Activated CD8-positive, alpha-beta T cell treated with anti-CD3 and anti-CD28 coated beads for 36 hours (primary cell): ENCODE results near the gene ETFBKMT. TPM values are rescaled to one million over a fixed set of nuclear protein-coding genes. Genes with fewer than 3 reads are reported as not detected.

Experiments
- ATAC-seq: fragments of 200-7000 bp; cut with Tn5 transposase; one replicate; pipeline ENCODE4 v1.10.0; 2021; ENCODE audit warnings: mild to moderate bottlenecking, moderate library complexity
- CTCF ChIA-PET: fragments of 350-600 bp; sonication (Branson Sonifier 250); formaldehyde crosslinking; loops from one replicate; lab custom pipeline; 2021; ENCODE audit warnings: antibody characterized with exemption; lab: Charles Lee
- POLR2A ChIA-PET: fragments of 350-600 bp; sonication (Branson Sonifier 250); formaldehyde crosslinking; loops from one replicate; lab custom pipeline; 2021; ENCODE audit warnings: antibody characterized with exemption; lab: Charles Lee
- DNase-seq: peaks from one replicate; pipeline ENCODE4 v3.0.0-alpha.2; 2020
- H3K27ac Mint-ChIP-seq: one replicate; pipeline ENCODE4 v1.8.0; 2021; ENCODE audit warnings: mild to moderate bottlenecking, mixed read lengths
- H3K27me3 Mint-ChIP-seq: one replicate; pipeline ENCODE4 v1.8.0; 2021; ENCODE audit warnings: mixed read lengths
- H3K36me3 Mint-ChIP-seq: one replicate; pipeline ENCODE4 v1.8.0; 2021; ENCODE audit warnings: low read depth, mixed read lengths
- H3K4me1 Mint-ChIP-seq: one replicate; pipeline ENCODE4 v1.8.0; 2021; ENCODE audit warnings: low read depth, mixed read lengths
- H3K4me3 Mint-ChIP-seq: one replicate; pipeline ENCODE4 v1.8.0; 2021; ENCODE audit warnings: mild to moderate bottlenecking, moderate library complexity, mixed read lengths
- H3K9me3 Mint-ChIP-seq: one replicate; pipeline ENCODE4 v1.8.0; 2021; ENCODE audit warnings: mixed read lengths
- intact Hi-C: fragments of 100-400 bp; cut with micrococcal nuclease; formaldehyde crosslinking; loops from one replicate; pipeline ENCODE4 v1.10.0; 2022
- total RNA-seq, 2 experiments: library from RNA; stranded (reverse); gene quantifications; one replicate each; pipeline ENCODE4 v1.2.3, GENCODE V29; 2021
- TF ChIP-seq, protein P1 (sequence below): fragments of 200-600 bp; IDR thresholded peaks from one replicate; pipeline ENCODE4 v1.8.0; 2022; ENCODE audit warnings: antibody characterized with exemption, mild to moderate bottlenecking

Gene ETFBKMT
- total RNA-seq, 2 experiments from 2014 or later, result 0.99 to 1.1 TPM

GRCh38 chr12:31644536-31644935 is 15.0 kb upstream of the ETFBKMT start:
- DNase-seq (no peak), ATAC-seq (no peak)
- Mint-ChIP-seq H3K4me3 (no peak overlapping the region), H3K4me1 (no peaks in the 10 kb centered on the region), H3K27ac (no peak overlapping the region), H3K36me3 (no peaks in the 10 kb centered on the region), H3K9me3 (no peaks in the 10 kb centered on the region), H3K27me3 (no peaks in the 10 kb centered on the region)
- ChIA-PET CTCF (interaction anchor here (1.0 to 1.5 kb wide), 2 partner anchors 241 to 373 kb away, joined by 3 to 4 read pairs; no protein-coding TSS in a partner anchor), POLR2A (no interaction called here)
- intact Hi-C loops, result no loop called here
- TF ChIP-seq, protein P1, sequence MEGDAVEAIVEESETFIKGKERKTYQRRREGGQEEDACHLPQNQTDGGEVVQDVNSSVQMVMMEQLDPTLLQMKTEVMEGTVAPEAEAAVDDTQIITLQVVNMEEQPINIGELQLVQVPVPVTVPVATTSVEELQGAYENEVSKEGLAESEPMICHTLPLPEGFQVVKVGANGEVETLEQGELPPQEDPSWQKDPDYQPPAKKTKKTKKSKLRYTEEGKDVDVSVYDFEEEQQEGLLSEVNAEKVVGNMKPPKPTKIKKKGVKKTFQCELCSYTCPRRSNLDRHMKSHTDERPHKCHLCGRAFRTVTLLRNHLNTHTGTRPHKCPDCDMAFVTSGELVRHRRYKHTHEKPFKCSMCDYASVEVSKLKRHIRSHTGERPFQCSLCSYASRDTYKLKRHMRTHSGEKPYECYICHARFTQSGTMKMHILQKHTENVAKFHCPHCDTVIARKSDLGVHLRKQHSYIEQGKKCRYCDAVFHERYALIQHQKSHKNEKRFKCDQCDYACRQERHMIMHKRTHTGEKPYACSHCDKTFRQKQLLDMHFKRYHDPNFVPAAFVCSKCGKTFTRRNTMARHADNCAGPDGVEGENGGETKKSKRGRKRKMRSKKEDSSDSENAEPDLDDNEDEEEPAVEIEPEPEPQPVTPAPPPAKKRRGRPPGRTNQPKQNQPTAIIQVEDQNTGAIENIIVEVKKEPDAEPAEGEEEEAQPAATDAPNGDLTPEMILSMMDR, result no peak

- DNase-seq (no peak), ATAC-seq (no peak)
- CTCF ChIA-PET, result interaction anchor here (1.5 kb wide), 1 partner anchor 374 kb away, joined by 3 read pairs; no protein-coding TSS in a partner anchor
- POLR2A ChIA-PET, result no interaction called here
- H3K36me3 Mint-ChIP-seq, result no peaks in the 10 kb centered on the region
- H3K27ac Mint-ChIP-seq, result no peak overlapping the region
- intact Hi-C loops, result no loop called here
- TF ChIP-seq, protein P1, result no peak
- H3K4me3 Mint-ChIP-seq, result no peak overlapping the region
- H3K4me1 Mint-ChIP-seq, result no peaks in the 10 kb centered on the region
- H3K9me3 Mint-ChIP-seq, result no peaks in the 10 kb centered on the region
- H3K27me3 Mint-ChIP-seq, result no peaks in the 10 kb centered on the region
Observed at GRCh38 chr12:31645924-31646323, 13.6 kb upstream of the ETFBKMT start.

DNA sequence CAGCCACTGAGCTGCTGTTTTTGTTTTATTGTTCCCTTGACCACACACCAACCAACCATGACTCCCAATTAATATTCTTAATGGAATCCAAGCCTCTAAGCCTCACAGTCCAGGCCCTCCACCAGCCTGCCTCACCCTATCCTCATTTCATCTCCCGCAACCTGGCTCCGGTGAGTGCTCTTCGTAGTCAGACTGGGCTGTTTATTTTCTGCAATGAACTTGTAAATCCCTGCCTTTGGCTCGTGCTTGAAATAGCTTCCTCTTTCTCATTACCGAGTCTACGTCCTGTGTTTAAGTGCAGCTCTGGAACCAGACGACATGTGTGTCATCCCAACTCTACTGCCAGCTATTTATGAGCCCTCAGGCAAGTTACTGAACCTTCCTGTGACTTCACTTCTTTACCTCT is 12.4 kb upstream of the ETFBKMT start:
- H3K4me1 Mint-ChIP-seq, result no peaks in the 10 kb centered on the region
- ATAC-seq, result no peak
- ChIA-PET POLR2A (no interaction called here), CTCF (interaction anchor here (0.9 to 1.4 kb wide), 2 partner anchors 244 to 666 kb away, joined by 3 read pairs; no protein-coding TSS in a partner anchor)
- H3K27ac Mint-ChIP-seq, result no peak overlapping the region
- TF ChIP-seq, protein P1, result no peak
- H3K27me3 Mint-ChIP-seq, result no peaks in the 10 kb centered on the region
- intact Hi-C loops, result no loop called here
- no peak overlapping the region for H3K4me3 Mint-ChIP-seq
- no peaks in the 10 kb centered on the region for H3K9me3 Mint-ChIP-seq
- H3K36me3 Mint-ChIP-seq, result no peaks in the 10 kb centered on the region
- no peak for DNase-seq

DNA sequence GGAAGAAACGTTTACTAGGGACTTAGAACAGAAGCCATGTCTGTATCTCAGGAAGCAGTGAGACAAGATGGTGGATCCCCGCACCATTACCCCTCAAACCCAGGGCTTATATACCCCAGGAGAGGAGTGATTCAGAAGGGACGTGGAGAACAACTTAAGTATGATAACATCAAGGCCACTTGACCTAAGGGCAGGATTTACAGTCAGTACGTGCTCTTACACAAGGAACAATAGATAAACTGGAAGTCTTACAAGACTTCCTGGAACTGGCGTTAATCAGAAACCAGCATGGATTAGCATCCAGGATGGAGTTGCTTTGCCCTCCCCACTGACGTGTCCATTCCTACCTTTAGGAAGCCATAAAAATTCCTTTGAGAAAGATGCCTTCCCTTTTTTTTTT is 8.6 kb upstream of the ETFBKMT start:
- intact Hi-C loops, result loop anchor here (10.0 kb wide), 4 partner anchors 314 to 1104 kb away; partner anchors contain the start of gene YARS2
- no peak for DNase-seq
- H3K9me3 Mint-ChIP-seq, result no peaks in the 10 kb centered on the region
- H3K4me3 Mint-ChIP-seq, result no peak overlapping the region
- peaks cover 12% of the 10 kb centered on the region for H3K4me1 Mint-ChIP-seq
- TF ChIP-seq, protein P1, result no peak
- CTCF ChIA-PET, result no interaction called here
- POLR2A ChIA-PET, result no interaction called here
- H3K36me3 Mint-ChIP-seq, result no peaks in the 10 kb centered on the region
- H3K27ac Mint-ChIP-seq, result no peak overlapping the region
- ATAC-seq, result no peak
- no peaks in the 10 kb centered on the region for H3K27me3 Mint-ChIP-seq

DNA sequence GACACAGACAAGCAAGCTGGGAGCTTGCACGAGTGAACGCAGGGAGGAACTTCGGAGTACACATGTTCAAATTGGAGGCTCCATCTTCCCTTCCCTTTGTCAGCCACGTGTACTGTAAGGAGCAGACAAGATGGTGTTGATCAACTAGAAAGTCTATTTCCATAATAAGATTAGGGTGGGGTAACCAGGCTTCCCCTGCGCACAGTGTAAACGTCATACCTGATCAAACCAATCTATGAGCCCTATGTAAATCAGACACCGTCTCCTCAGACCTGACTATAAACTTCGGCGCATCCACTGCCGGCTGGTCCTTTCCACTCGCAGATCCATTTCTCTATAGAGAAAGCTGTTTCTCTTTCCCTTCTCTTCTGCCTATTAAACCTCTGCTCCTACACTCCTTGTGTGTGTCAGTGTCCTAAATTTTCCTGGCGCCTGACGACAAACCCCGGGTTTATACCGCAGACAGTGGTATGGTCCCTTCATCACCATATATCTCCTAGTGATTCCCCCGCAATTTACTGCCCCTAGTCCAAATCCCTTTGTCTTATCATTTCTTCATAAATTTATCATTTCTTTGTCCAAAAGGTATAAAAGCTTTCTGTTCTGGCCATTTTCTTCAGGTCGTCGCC is 7.5 kb upstream of the ETFBKMT start:
- H3K36me3 Mint-ChIP-seq, result no peaks in the 10 kb centered on the region
- H3K9me3 Mint-ChIP-seq, result no peaks in the 10 kb centered on the region
- ChIA-PET POLR2A (interaction anchor here (0.5 to 1.0 kb wide), 2 partner anchors 14 to 837 kb away, joined by 3 read pairs; no protein-coding TSS in a partner anchor), CTCF (interaction anchor here (0.7 to 2.7 kb wide), 13 partner anchors 12 to 706 kb away, joined by 3 to 24 read pairs (median 3); partner anchors contain the start of gene BICD1)
- DNase-seq, result no peak
- TF ChIP-seq, protein P1, result no peak
- intact Hi-C loops, result loop anchor here (10.0 kb wide), 4 partner anchors 313 to 1103 kb away; partner anchors contain the start of gene YARS2
- H3K4me1 Mint-ChIP-seq, result peaks cover 12% of the 10 kb centered on the region
- H3K27me3 Mint-ChIP-seq, result no peaks in the 10 kb centered on the region
- ATAC-seq, result no peak
- H3K27ac Mint-ChIP-seq, result no peak overlapping the region
- peak overlapping the region; percentile 24 for H3K4me3 Mint-ChIP-seq
